Activated T-helper 1 cell treated with Interleukin-2 at 50 U/mL for 16 hours (primary cell): ENCODE measurements around the gene IL4I1.
A peak's percentile ranks its signal among the peaks of the same experiment; 100 is the strongest.

Experiments
- DNase-seq: peaks from one replicate; pipeline ENCODE4 v3.0.0-alpha.2; 2020; ENCODE audit warnings: low read depth

The IL4I1 gene

DNA sequence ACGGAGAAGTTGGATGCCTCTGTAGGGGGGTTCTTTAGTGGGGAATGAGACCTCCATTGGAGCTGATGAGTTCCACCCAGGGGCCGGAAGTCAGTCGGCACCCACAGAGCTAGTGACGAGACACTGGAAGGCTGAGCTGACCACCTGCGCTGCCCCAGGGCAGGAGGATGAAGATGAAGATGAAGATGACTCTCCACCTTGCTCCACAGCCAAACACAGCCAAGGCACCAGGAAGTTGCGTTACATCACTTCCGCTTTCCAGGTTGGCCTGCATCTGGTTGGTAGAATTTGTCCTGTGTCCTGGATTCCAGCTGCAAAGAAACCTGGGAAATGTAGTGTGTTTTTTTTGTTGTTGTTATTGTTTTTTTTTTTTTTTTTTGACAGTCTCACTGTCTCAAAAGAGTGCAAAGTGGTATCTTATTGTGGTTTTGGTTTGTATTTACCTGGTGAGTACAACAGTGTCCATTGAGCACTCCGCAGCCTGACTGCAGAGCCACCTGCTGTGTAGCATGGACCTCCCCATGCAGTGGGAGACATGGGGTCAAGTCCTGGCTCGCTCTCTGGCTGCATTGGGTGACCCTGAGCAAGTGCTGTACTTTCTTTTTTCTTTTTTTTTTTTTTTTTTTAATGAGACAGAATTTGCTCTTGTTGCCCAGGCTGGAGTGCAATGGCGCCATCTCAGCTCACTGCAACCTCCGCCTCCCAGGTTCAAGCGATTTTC lies 17.3 kb downstream of the IL4I1 start:
- no peak for DNase-seq

DNA sequence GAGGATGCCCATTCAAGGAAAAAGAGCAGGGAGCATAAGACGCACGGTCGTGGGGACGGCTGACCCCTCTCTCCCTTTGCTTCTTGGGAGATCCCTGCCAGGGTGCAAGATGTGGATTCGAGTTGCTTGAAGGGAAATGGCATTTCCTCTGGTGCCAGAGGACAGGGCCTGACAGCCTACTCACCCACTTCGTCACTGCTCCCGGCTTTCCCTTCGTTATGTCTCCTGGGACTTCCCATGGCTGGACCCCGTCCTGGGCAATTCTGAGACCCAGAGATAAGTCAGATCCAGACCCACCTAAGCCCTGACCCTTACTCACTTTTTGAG lies 18.0 kb downstream of the IL4I1 start:
- DNase-seq: no peak

DNA sequence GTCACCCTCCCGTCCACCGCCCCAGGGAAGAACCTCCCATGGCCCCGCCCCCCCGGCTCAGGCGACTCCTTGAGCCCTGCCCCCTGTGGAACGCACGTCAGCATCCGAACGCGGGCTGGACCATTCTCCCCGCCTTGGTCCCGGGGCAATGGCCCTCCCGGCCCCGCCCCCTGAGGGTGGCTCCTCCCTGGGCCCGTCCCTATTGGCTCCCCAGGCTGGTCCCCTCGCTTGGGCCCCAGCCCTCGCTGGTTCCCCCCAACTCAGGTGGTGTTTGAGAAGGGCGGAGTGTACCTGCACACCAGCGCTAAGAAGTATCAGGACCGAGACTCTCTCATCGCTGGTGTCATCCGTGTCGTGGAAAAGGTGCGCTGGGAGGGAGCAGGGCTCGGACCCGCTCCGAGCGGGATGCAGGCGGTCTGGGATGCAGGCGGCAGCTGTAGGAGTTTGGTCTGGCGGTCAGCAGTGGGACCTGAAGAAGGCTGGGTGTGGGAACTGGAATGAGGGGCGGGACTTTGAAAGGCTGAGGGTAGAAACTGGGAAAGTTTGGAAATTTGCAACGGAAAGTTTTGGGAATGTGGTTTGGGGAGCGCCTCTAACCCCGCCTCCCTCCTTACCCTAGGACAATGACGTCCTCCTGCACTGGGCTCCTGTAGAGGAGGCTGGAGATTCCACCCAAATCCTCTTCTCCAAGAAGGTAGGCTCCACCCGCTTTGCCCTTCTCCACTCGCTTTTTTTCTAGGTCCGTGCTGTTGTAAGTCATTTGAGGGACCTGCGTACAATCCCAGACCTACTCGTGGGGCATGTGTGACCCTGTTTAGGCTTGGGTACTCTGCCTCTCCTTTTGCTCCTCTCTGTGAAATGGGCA lies 18.6 kb downstream of the IL4I1 start:
- peak; percentile 95 for DNase-seq

GRCh38 chr19:49877020-49877878 lies 19.4 kb downstream of the IL4I1 start, which contains the start of the genes AKT1S1 and TBC1D17:
TSS of gene AKT1S1 (minus strand) at chr19:49877355. CDS start at chr19:49873295, 4,060 bp downstream.
TSS of gene TBC1D17 (plus strand) at chr19:49877702. CDS start at chr19:49877724, 22 bp downstream.
- peak; percentile 97 for DNase-seq

DNA sequence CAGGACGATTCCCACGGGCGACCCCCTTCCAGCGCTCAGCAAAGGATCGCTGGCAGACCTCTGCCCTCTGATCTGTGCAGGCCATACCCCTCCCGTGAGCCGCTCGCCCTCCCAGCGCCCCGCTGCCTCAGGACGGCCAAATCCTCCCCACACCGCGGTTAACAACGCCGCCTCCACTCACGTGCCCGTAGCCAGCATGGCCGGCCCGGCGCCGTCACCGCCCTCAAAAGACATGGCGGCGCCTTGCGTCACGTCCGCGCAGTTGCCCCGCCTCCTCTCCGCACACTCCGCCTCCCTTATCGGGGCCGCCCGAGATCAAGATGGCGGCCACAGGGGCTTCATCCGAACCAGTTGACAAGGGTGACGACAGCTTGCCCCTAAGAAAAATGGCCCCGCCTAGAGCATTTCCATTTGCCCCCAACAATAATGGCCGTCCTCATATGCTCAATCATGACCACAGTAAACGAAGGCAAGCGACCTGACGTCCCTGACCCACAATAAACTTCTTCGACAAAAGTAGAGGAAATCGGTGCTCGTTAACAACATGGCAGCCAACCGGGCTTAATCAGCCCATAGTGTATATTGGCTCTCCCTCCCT lies 20.2 kb downstream of the IL4I1 start:
- DNase-seq: peak; percentile 96

- DNase-seq: peak; percentile 41
These were observed 20.7 kb downstream of the IL4I1 start for GRCh38 chr19:49875857-49876421.

DNA sequence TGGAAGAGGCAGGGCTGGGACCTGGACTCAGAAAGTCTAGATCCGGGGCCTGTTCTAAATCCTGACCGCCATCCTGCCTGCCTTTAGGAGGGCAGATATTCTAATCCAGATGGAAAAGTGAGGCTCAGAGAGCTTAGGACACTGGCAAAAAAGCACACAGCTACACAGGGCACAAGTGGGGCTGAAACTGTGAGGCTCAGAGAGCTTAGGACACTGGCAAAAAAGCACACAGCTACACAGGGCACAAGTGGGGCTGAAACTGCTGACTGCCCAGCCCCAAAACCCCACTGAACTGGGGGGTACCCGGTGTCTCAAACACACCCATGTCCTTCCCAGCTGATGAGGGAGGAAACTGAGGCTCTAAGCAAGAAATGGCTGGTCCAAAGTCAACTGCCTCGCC lies 21.5 kb downstream of the IL4I1 start:
- DNase-seq: no peak

GRCh38 chr19:49874503-49875157 lies 22.1 kb downstream of the IL4I1 start:
- DNase-seq: no peak

- no peak for DNase-seq
These were observed 22.9 kb downstream of the IL4I1 start for GRCh38 chr19:49873834-49874233.

DNA sequence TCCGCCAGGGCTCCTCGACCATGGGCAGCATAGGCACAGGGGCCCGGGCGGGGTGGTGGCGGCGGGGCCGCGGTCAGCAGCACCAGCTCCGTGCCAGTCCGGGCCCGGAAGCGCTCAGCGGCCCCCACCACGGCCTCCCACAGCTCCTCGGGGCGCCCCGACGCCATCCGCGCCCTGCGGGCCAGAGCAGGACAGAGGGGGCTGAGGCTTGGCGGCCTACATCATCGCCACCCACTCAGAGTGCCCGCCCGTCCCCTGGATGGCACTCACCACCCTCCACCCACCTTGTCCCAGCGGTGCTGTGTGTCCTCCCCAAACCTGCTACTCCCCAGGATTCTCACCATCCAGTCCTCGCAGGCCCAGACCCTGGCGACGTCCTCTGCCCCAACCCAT lies 23.6 kb downstream of the IL4I1 start:
- no peak for DNase-seq

DNA sequence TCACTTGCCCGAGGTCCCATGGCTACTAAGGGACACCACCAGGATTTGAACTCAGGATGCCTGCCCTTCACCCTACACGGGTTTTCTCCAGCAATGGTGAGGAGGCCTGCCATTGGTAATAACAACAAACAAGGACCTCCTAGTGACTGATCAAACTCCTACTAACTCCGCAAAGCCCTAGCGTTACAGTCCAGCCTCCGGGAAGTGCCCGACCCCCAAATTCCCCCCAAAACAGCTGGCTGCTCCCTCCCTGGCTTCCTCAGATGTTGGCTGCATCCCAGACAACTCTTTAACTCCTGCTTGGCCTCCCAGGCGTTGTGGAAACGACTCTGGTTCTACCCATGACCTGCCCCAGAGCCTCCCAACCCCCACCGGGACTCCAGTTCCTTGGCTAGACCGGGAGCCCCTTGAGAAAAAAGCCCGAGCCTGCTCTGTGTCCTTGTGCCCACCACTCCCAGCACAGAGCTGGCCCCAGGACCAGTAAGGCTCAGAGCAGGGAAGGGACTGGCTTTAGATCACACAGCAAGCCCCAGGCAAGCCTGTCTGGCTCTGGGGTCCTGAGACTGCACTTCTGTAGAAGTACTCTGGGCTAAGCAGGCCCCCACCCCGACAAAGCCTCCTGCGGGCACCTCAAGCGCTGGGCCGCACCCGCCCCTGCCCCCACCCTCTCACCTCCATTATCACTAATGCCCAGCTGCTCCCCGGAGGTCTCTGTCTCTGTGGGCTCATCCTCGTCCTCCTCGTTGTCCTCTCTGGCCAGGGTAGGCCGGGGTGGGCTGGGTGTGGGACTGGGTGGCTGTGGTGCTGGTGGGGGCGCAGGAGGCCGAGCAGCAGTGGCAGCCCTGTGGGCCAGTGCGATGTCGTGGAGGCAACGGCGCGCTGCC lies 24.2 kb downstream of the IL4I1 start:
- no peak for DNase-seq

DNA sequence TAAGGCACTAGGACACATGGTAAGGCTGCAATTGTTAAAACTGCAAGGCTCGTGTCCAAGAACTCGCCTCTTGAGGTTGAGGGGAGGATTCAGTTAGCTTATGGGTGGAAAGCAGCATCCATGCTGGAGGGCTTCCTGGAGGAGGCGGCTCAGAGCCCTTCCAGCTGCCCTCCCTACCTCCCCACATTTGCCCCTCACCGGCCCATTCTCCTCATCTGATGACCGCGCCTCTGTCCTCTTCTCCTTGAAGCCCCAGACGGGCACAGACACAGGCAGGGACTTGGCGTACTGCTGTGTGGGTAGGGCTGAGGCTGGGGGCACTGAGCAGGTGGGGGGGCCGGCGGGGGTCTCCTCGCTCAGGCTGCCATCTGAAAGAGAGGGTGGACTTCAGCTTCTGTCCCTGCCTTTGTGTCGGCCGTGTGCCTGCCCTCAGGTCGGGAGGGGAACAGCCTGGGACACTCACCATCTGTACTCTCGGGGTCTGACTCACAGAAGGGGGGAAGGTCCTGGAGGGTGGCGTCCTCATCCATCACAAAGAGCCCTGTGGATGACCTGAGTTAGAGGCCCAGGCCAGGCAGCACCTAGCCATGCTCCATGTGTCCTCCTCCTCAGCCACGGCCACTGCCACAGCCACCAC lies 25.2 kb downstream of the IL4I1 start:
- no peak for DNase-seq

GRCh38 chr19:49870309-49870901 lies 26.3 kb downstream of the IL4I1 start:
- no peak for DNase-seq

DNA sequence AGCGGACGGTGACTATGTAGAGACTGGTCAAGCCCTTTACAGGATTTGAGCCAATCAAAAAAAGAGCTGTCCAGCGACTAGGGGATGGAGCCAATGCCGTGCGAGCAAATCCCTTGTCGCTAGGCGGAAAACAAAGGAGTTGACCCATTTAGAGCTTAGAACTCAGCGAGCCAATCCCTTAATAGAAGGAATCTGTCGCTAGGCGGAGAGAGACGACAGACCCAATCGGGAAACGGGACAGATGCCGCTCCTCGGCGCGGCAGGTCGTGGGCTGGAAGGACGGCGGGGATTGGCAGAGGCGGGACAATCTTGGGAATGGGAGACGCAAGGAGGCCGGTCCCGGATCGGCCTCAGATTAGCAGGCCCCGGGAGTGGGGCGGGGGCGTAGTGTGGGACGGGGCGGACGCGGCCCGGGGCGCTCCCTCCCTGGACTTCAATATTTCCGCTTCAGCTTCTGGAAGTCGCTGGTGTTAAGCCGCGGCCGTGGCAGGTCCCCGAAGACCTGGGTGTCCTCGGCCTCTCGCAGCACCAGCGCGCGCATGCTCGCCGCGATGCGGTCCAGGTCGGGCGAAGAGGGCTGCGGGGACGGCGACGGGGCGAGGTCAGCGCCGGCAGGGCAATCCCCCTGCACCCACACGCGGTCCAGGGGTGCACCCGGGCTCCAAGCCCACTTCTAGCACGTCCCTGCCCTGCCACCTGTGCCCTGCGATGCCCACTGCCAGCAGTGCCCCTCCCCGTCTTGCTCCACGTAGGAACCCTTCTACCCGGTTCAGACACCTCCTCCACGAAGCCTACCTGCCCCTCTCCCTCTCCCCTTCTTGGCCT lies 27.0 kb downstream of the IL4I1 start:
- DNase-seq: peak; percentile 81

DNA sequence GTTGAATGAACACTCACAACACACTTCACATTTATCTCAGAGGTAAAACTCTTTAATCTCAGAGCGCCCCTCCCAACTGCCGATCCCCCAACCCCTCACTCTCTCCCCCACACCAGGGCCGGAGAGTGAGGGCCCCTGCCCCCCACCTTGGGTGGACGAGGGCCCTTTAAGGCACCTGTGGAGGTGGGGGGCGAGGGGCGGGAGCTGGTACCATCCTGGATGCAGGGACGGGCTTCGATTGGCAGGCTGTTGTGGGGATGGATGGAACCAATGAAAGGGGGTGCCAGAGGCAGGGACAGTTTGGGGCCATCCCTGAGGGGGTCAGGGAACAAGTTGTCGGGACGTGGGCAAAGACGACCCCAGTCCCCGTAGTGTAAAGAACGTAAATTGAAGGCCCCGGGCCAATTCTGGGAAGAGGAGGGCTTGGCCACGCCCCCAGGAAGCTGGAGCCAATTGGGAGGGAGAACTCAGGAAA lies 27.6 kb downstream of the IL4I1 start:
- DNase-seq: no peak

GRCh38 chr19:49866933-49867782 lies 29.5 kb downstream of the IL4I1 start, which contains the start of gene PNKP:
TSS of gene PNKP (minus strand) at chr19:49867576. CDS start at chr19:49867204, 372 bp downstream.
- peak; percentile 78 for DNase-seq

DNA sequence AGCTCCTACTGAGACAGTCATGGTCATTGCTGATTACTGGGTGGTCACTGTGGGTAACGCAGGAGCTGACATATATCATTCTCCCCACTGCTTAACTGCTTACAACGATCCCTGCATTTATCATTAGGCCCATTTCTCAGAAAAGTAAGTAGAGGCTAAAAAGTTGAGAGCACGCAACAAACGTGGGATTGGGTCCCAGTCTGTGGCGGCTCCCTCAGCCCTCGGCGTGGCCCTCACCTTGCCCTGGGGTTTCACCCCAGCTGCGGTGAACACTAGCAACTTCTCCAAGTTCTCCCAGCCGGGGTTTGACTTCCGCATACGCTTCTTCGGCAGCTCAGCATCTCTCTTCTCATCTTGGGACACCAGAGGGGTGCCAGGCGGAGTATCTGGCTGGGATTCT lies 31.8 kb downstream of the IL4I1 start:
- DNase-seq: no peak
